ENCODE data around the gene IGFALS.

GRCh38 chr16:1767116-1767994 lies 26.1 kb downstream of the IGFALS start:
- TF ChIP-seq POLR2A (IDR thresholded peaks at IDR 0.05), result no peak
- TF ChIP-seq CTCF (IDR thresholded peaks at IDR 0.05), result no peak

Measured in Peyer's patch (tissue), 4 donors.